Keratinocyte (primary cell): ENCODE measurements around the gene CLSTN2. TPM values are rescaled to one million over a fixed set of nuclear protein-coding genes. Genes with fewer than 3 reads are reported as not detected.

Experiments used
- DNase-seq: peaks from one replicate; pipeline ENCODE4 v3.0.0-alpha.2; 2011; ENCODE audit warnings: low read depth, missing footprints, low spot score
- FAIRE-seq: peaks from 2 replicates; lab custom pipeline; 2011; peaks lifted over from hg19 to GRCh38; lab: Jason Lieb, UNC
- H2AFZ ChIP-seq: 2 replicates; pipeline ENCODE4 v1.6.0; 2012; ENCODE audit warnings: low read length, control low read depth, inconsistent platforms; ENCODE audit not compliant: control insufficient read depth
- H3K27ac ChIP-seq: 2 replicates; pipeline ENCODE4 v1.5.1; 2011; ENCODE audit warnings: low read length; ENCODE audit not compliant: control insufficient read depth, insufficient read depth
- H3K27me3 ChIP-seq: 3 replicates; pipeline ENCODE4 v1.6.0; 2011; ENCODE audit warnings: low read length; ENCODE audit not compliant: control insufficient read depth, insufficient read depth; ENCODE audit errors: extremely low read depth
- H3K36me3 ChIP-seq, 2 experiments: 2 replicates in 1 of 2; 3 replicates in 1 of 2; pipeline ENCODE4 v1.5.1; 2011; ENCODE audit warnings: low read length in 2 of 2, mild to moderate bottlenecking in 1 of 2; ENCODE audit not compliant: control insufficient read depth in 2 of 2, insufficient read depth in 2 of 2; ENCODE audit errors: extremely low read depth in 1 of 2
- H3K4me1 ChIP-seq: 3 replicates; pipeline ENCODE4 v1.5.1; 2011; ENCODE audit warnings: low read length; ENCODE audit not compliant: control insufficient read depth, insufficient read depth; ENCODE audit errors: extremely low read depth
- H3K4me2 ChIP-seq: 3 replicates; pipeline ENCODE4 v1.6.0; 2011; ENCODE audit warnings: low read depth, low read length; ENCODE audit not compliant: control insufficient read depth, insufficient read depth; ENCODE audit errors: extremely low read depth
- H3K4me3 ChIP-seq, 3 experiments: fragments of 200-600 bp in 1 of 3; sonication (generic) in 1 of 3; 2 replicates in 2 of 3; 3 replicates in 1 of 3; pipeline ENCODE4 v1.5.1; 2011 to 2016; ENCODE audit warnings: low read length in 3 of 3, mild to moderate bottlenecking in 3 of 3, control low read depth in 2 of 3, inconsistent platforms in 1 of 3, low read depth in 1 of 3, mixed read lengths in 1 of 3, mixed run types in 1 of 3, moderate library complexity in 1 of 3; ENCODE audit not compliant: control insufficient read depth in 2 of 3, insufficient read depth in 2 of 3; ENCODE audit errors: extremely low read depth in 1 of 3
- H3K79me2 ChIP-seq: 2 replicates; pipeline ENCODE4 v1.6.0; 2012; ENCODE audit warnings: low read length; ENCODE audit not compliant: control insufficient read depth, insufficient read depth
- H3K9ac ChIP-seq: 3 replicates; pipeline ENCODE4 v1.6.0; 2011; ENCODE audit warnings: low read length; ENCODE audit not compliant: control insufficient read depth, insufficient read depth; ENCODE audit errors: extremely low read depth
- H3K9me1 ChIP-seq: 3 replicates; pipeline ENCODE4 v1.6.0; 2011; ENCODE audit warnings: low read length; ENCODE audit not compliant: control insufficient read depth, insufficient read depth; ENCODE audit errors: extremely low read depth
- H3K9me3 ChIP-seq: 2 replicates; pipeline ENCODE4 v1.5.1; 2012; ENCODE audit warnings: low read depth, low read length; ENCODE audit not compliant: control insufficient read depth
- H4K20me1 ChIP-seq: 3 replicates; pipeline ENCODE4 v1.6.0; 2011; ENCODE audit warnings: low read length; ENCODE audit not compliant: control insufficient read depth, insufficient read depth; ENCODE audit errors: extremely low read depth
- CTCF ChIP-seq, 3 experiments: IDR thresholded peaks in 1 of 3; conservative IDR thresholded peaks in 1 of 3; optimal IDR thresholded peaks in 1 of 3; 2 replicates in 2 of 3; 3 replicates in 1 of 3; pipeline versions ENCODE3 to v1.5.1; 2011; ENCODE audit warnings: low read length in 3 of 3, mild to moderate bottlenecking in 3 of 3, moderate library complexity in 2 of 3, control low read depth in 1 of 3, inconsistent platforms in 1 of 3; ENCODE audit not compliant: insufficient read depth in 2 of 3; ENCODE audit errors: extremely low read depth in 1 of 3
- EZH2 ChIP-seq: IDR thresholded peaks from one replicate; pipeline ENCODE4 v1.6.1; 2012; ENCODE audit warnings: inconsistent platforms, mild to moderate bottlenecking, low read length, moderate library complexity
- dilution Hi-C: fragments of 300-500 bp; cut with MboI; formaldehyde crosslinking; loops from one replicate; pipeline ENCODE4 v1.7.0; 2020; ENCODE audit warnings: low sequenced_read_pairs; ENCODE audit not compliant: extremely low pct_ligation_motif_present
- polyA plus RNA-seq, 5 experiments: library from polyadenylated mRNA; depleted of rRNA in 3 of 5; stranded (reverse) in 3 of 5; stranded (forward) in 1 of 5; unstranded in 1 of 5; fragments of >200 nt; gene quantifications; 1 replicate in 1 of 5; 2 replicates in 3 of 5; 3 replicates in 1 of 5; pipeline versions ENCODE4 v1.2.1 to v1.2.3, GENCODE V29; 2011 to 2012; ENCODE audit warnings: missing spikeins in 2 of 5, low read depth in 1 of 5, low replicate concordance in 1 of 5

CLSTN2 gene
- polyA plus RNA-seq, 1 donor (not counting 4 experiments of a cell fraction or from before 2014, with no cell fraction given): 0.09 TPM

- Histone ChIP-seq H3K36me3 (no peaks in the 10 kb centered on the region), H4K20me1 (no peaks in the 10 kb centered on the region), H3K9me1 (no peaks in the 10 kb centered on the region), H3K79me2 (no peaks in the 10 kb centered on the region), H3K4me3 (no peak overlapping the region), H3K4me2 (no peak overlapping the region), H3K9me3 (no peaks in the 10 kb centered on the region), H3K9ac (no peak overlapping the region), H3K4me1 (no peaks in the 10 kb centered on the region), H2AFZ (no peak overlapping the region), H3K27me3 (peaks cover 6% of the 10 kb centered on the region), H3K27ac (no peak overlapping the region)
- DNase-seq (no peak), FAIRE-seq (no peak)
- TF ChIP-seq EZH2: no peak
- TF ChIP-seq CTCF (optimal IDR thresholded peaks at IDR 0.05 in 1 of 3, IDR thresholded peaks at IDR 0.05 in 1 of 3, conservative IDR thresholded peaks at IDR 0.05 in 1 of 3; ENCODE audit: extremely low read depth in 1 of 3, insufficient read depth in 2 of 3, low read length in 3 of 3): peak in 1 of 3 experiments; percentile 32
- dilution Hi-C loops: no loop called here
These were observed 425.3 kb downstream of the CLSTN2 start for GRCh38 chr3:140360332-140360731.

- Histone ChIP-seq H3K9me1 (no peaks in the 10 kb centered on the region), H3K9me3 (no peaks in the 10 kb centered on the region), H3K79me2 (no peaks in the 10 kb centered on the region), H4K20me1 (no peaks in the 10 kb centered on the region), H3K4me3 (no peak overlapping the region), H3K27ac (no peak overlapping the region), H3K4me1 (no peaks in the 10 kb centered on the region), H3K9ac (no peak overlapping the region), H3K27me3 (peaks cover 3% of the 10 kb centered on the region), H2AFZ (no peak overlapping the region), H3K4me2 (no peak overlapping the region), H3K36me3 (no peaks in the 10 kb centered on the region)
- peak; percentile 96 for FAIRE-seq
- DNase-seq: no peak
- TF ChIP-seq CTCF (optimal IDR thresholded peaks at IDR 0.05 in 1 of 3, IDR thresholded peaks at IDR 0.05 in 1 of 3, conservative IDR thresholded peaks at IDR 0.05 in 1 of 3; ENCODE audit: extremely low read depth in 1 of 3, insufficient read depth in 2 of 3, low read length in 3 of 3): no peak
- no peak for TF ChIP-seq EZH2
- dilution Hi-C loops: no loop called here
These were observed 428.8 kb downstream of the CLSTN2 start for GRCh38 chr3:140363801-140364200.
